ENCODE data around the gene EEFSEC. TPM values are rescaled to one million over a fixed set of nuclear protein-coding genes. Genes with fewer than 3 reads are reported as not detected.
A peak's percentile ranks its signal among the peaks of the same experiment; 100 is the strongest.

The EEFSEC gene
- total and polyA plus RNA-seq, 2 experiments from 2014 or later, result 26.7 to 47.9 TPM

GRCh38 chr3:128340198-128340903 is 187.1 kb downstream of the EEFSEC start:
- H3K4me1 ChIP-seq (ENCODE audit: low read depth), result peaks cover 60% of the 10 kb centered on the region

GRCh38 chr3:128340904-128341555 is 187.7 kb downstream of the EEFSEC start:
- H3K27ac ChIP-seq, result no peak overlapping the region
- H3K4me1 ChIP-seq (ENCODE audit: low read depth), result peaks cover 60% of the 10 kb centered on the region
- H3K27me3 ChIP-seq, result no peaks in the 10 kb centered on the region
- no peak for TF ChIP-seq CTCF (IDR thresholded peaks at IDR 0.05; ENCODE audit: low read depth, low read length)
- H3K36me3 ChIP-seq, result no peaks in the 10 kb centered on the region
- no peaks in the 10 kb centered on the region for H3K9me3 ChIP-seq (ENCODE audit: low read depth)
- DNase-seq (ENCODE audit: low read depth in 1 of 2, low spot score in 1 of 2), result no peak
- H3K4me3 ChIP-seq, result no peak overlapping the region

More at GRCh38 chr3:128340198-128340903, 187.1 kb downstream of the EEFSEC start:
- H3K9me3 ChIP-seq (ENCODE audit: low read depth), result no peaks in the 10 kb centered on the region
- H3K27ac ChIP-seq, result peak overlapping the region; percentile 79
- H3K4me3 ChIP-seq, result no peak overlapping the region
- TF ChIP-seq CTCF (IDR thresholded peaks at IDR 0.05; ENCODE audit: low read depth, low read length), result no peak
- no peaks in the 10 kb centered on the region for H3K36me3 ChIP-seq
- no peaks in the 10 kb centered on the region for H3K27me3 ChIP-seq
- no peak for DNase-seq (ENCODE audit: low read depth in 1 of 2, low spot score in 1 of 2)

- no peaks in the 10 kb centered on the region for H3K36me3 ChIP-seq
- H3K27ac ChIP-seq, result no peak overlapping the region
- no peak for TF ChIP-seq CTCF (IDR thresholded peaks at IDR 0.05; ENCODE audit: low read depth, low read length)
- H3K9me3 ChIP-seq (ENCODE audit: low read depth), result no peaks in the 10 kb centered on the region
- H3K27me3 ChIP-seq, result no peaks in the 10 kb centered on the region
- H3K4me3 ChIP-seq, result no peak overlapping the region
- peaks cover 57% of the 10 kb centered on the region for H3K4me1 ChIP-seq (ENCODE audit: low read depth)
- DNase-seq (ENCODE audit: low read depth in 1 of 2, low spot score in 1 of 2), result no peak
These were observed 188.5 kb downstream of the EEFSEC start for GRCh38 chr3:128341659-128342395.

GRCh38 chr3:128342701-128343180 is 189.5 kb downstream of the EEFSEC start:
- peaks cover 48% of the 10 kb centered on the region for H3K4me1 ChIP-seq (ENCODE audit: low read depth)

More at GRCh38 chr3:128342701-128343180, 189.5 kb downstream of the EEFSEC start:
- no peak for TF ChIP-seq CTCF (IDR thresholded peaks at IDR 0.05; ENCODE audit: low read depth, low read length)
- Histone ChIP-seq H3K36me3 (no peaks in the 10 kb centered on the region), H3K27me3 (no peaks in the 10 kb centered on the region), H3K4me3 (no peak overlapping the region), H3K27ac (no peak overlapping the region), H3K9me3 (ENCODE audit: low read depth) (no peaks in the 10 kb centered on the region)
- DNase-seq (ENCODE audit: low read depth in 1 of 2, low spot score in 1 of 2), result no peak

All from cardiac muscle cell (in vitro differentiated cells and primary cell).